ENCODE measurements around the gene THSD1.
A peak's percentile ranks its signal among the peaks of the same experiment; 100 is the strongest.

The THSD1 gene, protein sequence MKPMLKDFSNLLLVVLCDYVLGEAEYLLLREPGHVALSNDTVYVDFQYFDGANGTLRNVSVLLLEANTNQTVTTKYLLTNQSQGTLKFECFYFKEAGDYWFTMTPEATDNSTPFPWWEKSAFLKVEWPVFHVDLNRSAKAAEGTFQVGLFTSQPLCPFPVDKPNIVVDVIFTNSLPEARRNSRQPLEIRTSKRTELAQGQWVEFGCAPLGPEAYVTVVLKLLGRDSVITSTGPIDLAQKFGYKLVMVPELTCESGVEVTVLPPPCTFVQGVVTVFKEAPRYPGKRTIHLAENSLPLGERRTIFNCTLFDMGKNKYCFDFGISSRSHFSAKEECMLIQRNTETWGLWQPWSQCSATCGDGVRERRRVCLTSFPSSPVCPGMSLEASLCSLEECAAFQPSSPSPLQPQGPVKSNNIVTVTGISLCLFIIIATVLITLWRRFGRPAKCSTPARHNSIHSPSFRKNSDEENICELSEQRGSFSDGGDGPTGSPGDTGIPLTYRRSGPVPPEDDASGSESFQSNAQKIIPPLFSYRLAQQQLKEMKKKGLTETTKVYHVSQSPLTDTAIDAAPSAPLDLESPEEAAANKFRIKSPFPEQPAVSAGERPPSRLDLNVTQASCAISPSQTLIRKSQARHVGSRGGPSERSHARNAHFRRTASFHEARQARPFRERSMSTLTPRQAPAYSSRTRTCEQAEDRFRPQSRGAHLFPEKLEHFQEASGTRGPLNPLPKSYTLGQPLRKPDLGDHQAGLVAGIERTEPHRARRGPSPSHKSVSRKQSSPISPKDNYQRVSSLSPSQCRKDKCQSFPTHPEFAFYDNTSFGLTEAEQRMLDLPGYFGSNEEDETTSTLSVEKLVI

GRCh38 chr13:52405767-52406494 is at the start of gene THSD1:
THSD1 (minus strand) TSS chr13:52406172; CDS start chr13:52402600, 3,572 bp downstream.
- no peak for DNase-seq

DNA sequence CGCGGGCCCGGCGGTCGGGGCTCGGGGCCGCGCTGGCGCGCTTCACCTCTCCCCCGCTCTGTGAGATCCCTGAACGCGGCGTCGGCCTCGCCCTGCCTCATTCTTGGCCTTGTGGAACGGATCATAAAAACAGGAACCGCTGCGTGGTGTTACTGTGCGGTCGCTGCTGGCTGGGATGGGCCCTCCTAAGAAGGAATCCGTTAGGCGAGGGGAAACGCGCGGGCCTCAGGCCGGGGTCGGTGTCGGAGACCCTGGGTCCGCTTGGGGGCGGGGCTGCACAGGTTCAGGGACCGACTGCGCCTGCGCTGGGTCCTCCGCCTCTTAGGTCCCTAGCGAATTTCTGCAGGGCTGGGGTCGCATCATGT is 49.7 kb upstream of the THSD1 start:
- no peak for DNase-seq

DNA sequence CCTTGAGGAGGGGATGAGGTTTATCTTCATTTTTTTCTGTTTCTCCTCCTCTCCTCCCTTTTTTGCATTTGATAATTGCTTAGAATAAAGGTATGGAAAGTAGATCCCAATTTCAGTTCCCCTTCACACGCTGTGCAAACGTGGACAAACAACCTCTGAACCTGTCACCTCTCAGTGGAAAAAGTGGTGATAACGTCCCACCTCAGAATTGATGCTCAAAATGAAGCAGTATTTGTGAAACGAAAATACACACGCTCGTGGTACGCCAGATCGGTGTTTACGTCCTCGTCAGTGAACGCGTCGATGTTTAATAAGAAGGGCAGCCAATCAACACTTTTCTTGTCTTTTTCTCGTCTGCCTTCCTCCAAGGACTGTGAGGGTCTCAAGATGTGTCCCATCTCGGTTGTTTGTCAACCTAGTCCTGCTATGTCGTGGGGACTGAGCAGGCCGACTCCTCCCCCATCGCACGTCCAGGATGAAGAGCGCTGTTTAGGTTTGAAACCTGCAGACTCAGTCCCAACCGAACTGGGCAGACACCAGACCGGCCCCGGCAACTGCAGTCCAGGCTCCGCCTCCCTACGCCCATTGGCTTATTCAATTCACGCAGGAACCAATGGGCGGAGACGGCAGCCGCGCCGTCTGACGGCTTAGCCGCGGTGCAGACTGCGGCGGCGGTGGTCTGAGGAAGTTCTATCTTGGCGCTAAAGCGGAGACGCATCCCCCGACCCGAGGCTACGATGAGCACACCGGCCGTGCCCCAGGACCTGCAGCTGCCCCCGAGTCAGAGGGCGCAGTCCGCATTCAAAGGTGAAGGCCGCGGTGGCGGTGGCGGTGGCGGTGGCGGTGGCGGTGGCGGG is 49.1 kb upstream of the THSD1 start, which contains the start of gene CKAP2:
Gene CKAP2 (plus strand): TSS at position 659 of the 857 bp plus-strand sequence. CDS start 79 bp downstream, at position 738.
- DNase-seq = peak; percentile 60 to 93

DNA sequence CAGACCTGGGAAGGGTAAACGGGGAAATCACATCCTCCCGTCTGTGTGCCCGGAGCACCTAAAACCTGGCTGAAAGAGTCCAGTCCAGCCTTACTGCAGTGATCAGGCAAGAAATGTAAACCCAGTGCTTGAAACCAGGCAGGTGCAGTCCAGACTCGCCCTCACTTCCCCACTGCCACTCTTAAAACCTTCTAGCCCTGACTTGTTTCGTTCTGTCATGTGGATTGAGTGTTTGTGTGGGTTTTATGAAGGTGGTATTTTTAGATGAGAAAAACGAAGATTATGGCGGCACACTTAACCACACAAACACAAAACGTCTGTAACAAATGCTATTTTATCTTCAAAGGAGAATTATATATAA is 48.5 kb upstream of the THSD1 start:
- peak in 1 of 2 experiments; percentile 22 for DNase-seq

DNA sequence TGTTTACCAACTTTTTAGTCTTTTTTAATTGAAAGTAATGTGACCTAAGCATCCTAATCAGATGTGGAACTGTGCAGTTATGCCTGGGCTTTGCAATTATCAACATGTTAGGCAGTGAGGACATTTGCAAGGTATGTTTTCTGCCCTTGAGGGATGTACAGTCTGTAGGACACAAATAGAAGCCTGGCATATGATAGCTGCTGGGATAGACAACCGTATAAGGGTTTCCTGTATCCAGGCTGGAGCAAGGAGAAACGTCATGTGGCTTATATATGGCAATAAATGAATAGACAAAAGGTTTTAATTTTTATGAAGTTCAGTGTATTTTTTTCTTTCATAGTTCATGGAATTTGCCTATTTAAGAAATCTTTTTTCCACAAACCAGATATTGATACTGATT is 46.5 kb upstream of the THSD1 start:
- no peak for DNase-seq

- no peak for DNase-seq
Measured at GRCh38 chr13:52451135-52451804, 45.3 kb upstream of the THSD1 start.

GRCh38 chr13:52450793-52451116 is 44.8 kb upstream of the THSD1 start:
- DNase-seq = no peak

GRCh38 chr13:52450012-52450792 is 44.2 kb upstream of the THSD1 start, which contains the start of gene VPS36:
VPS36 (minus strand) TSS chr13:52450634; CDS start chr13:52450594, 40 bp downstream.
- DNase-seq = peak; percentile 22 to 70

DNA sequence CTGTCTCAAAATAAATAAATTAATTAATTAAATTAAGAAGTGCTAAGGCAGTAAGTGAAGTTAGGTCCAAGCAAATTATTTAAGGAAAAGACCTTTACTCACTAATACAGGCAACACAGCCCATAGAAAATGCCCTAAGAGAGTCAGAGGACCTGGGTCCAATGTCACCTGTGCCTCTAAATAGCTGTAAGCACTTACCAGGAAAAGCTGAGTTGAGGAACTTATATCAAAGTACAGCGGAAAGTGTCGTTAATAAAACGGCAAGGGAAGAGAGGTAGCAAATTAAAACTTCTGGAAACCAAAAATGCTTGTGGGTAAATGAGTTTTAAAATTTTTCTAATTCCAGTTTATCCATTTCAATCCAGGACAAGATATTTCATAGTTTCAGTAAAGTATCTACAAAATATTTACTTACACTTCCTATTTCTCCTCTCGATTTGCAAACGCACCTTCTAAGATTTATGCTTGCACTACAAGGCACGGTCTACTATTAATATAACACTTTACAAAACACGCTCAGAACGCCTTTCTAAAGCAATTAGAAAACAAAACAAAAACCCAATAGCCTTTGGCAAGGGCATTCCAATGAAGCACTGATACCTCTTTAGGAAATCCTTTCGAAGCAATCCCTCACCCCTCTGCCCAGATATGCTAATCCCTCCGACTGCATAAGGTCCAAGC is 43.5 kb upstream of the THSD1 start:
- no peak for DNase-seq

DNA sequence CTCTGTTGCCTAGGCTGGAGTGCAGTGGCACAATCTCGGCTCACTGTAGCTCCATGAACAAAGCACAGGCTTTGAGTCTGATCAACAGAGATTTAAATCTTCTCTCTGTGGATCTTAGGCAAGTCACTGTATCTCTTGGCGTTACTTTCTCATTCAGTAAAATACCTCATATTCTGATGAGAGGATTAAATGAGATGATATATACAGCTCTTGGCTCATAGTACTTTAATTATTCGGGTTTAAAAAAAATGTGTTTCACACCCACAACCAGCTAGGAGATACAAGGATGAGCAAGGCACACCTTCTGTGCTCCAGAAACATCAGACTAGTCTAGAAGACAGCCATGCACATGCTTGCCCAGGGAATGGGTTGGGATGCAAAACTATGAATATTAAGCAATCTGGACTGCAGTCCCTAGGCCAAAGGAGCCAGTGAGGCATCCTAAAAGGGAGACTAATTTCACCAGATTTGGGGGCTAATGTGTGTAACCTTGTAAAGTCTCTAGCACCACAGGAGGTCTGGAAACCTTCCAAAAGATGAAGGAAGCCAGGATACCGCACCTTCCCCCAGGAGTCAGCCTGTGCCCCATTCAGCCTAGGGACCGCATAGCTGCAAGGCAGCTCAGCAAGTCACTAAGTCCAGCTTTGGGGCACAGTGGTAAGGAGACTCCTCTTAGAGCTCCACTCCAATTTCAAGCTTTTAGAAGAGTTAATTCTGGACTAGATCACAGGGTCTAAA is 42.0 kb upstream of the THSD1 start:
- DNase-seq = no peak

- no peak for DNase-seq
Measured at GRCh38 chr13:52447354-52447753, 41.4 kb upstream of the THSD1 start.

GRCh38 chr13:52446265-52446664 is 40.3 kb upstream of the THSD1 start:
- DNase-seq = no peak

DNA sequence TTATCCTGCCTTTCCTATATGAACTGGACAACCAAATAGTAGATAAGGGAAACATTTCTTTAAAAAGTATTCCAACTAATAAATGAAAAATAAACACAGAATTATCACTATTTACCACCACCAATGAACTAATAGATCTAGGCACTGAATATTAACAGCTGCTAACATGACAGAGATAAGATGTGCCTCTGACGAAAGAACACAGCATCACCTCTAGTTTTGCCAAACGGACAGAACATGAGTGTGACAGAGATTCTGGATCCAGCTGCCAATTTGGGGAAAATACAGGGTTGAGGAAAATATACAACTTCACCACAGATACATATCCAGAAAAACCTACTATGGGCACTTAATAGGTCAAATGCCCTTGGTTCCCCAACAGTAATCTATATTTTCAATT is 26.5 kb upstream of the THSD1 start:
- no peak for DNase-seq

DNA sequence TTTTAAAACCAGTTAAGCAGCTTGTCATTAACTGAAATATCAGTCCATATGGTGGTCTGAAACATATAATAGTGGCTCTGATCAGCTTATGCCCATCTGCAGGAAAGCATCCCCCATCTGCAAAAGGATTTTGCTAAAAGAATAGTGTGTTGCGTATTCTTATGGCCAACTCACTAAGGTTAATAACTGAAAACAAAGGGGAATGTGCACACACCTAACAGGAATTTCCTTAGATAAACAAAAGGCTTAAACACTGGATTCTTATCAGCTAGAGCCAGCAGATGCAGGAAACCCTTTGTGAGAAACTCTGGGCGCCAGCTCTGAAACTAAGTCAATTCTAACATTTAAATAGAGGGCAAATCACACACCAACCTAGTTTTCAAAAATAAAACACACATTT is 22.3 kb upstream of the THSD1 start:
- no peak for DNase-seq

GRCh38 chr13:52421216-52421615 is 15.2 kb upstream of the THSD1 start:
- DNase-seq = no peak

- no peak for DNase-seq
Measured at GRCh38 chr13:52419080-52419479, 13.1 kb upstream of the THSD1 start.

DNA sequence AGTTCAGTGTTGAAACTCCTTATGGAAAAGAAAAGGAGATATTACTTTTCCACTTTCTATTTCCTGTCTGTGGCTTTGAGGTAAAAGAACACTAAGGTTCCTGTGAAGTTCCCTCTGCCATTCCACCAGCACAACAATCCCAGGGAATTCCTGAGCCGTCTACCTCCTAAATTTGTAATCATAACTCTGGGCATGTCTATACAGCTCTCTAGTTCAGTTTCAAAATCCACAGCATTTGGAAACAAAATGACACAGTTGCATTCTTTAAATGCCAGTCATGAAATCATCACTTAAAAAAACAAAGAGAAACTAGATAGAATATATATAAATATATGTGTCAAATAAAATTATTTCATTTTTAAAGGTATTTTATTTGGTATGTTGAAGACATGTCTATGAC is 9.0 kb upstream of the THSD1 start:
- DNase-seq = no peak

DNA sequence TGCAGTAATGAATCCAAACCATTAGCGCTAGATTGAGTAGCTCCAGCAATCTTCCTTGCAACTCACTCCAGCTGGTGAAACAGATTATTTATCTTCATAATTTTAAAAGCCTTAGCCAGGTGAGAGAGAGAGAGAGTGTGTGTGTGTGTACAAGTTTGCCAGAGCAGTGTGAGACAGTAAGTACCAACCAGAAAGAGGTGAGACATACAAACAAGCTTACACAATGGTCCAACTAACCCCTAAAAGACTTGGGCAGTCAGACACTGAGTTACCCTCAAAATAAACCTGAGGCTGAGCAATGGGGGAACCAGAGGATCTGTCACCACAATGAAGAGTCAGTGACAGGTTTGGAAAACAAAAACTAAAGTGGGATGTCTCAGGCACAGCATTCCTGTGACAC is 8.1 kb upstream of the THSD1 start:
- no peak for DNase-seq

DNA sequence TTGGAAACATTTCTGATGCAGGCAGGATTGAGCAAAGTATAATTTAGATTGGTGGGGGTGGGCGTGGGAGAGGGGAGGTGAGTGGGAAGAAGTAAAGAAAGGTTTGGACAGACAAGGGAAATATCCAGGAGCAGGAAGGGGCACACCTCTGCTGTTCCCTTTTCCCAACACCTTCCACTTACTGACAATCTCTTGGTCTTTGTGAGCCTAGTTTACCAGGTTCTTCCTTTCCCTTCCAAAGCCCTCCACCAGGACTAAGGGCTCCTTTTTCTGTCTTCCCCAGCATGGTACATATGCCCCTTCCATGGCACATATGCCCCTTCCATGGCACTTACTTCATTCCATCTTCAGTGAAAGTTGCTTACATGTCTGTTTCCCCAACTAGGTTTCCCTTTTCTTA is 6.2 kb upstream of the THSD1 start:
- no peak for DNase-seq

- DNase-seq = no peak
Measured at GRCh38 chr13:52411629-52412028, 5.7 kb upstream of the THSD1 start.

Measured in cerebellar nuclear complex (tissue), 1 donor.